Gastroesophageal sphincter (tissue), 4 donors: ENCODE measurements around the gene ZBTB5. TPM values are rescaled to one million over a fixed set of nuclear protein-coding genes. Genes with fewer than 3 reads are reported as not detected.

ENCODE experiments used
- ATAC-seq: fragments of 150-250 bp; one replicate; pipeline ENCODE4 v1.9.1; 2016; ENCODE audit warnings: mild to moderate bottlenecking, moderate library complexity
- H3K27ac ChIP-seq, 4 donors: fragments of 200-600 bp; sonication (generic) in 3 of 4; 1 replicate in 3 of 4; 2 replicates in 1 of 4; pipeline ENCODE4 v1.5.1; 2016 to 2019
- H3K27me3 ChIP-seq: fragments of 200-600 bp; sonication (generic); one replicate; pipeline ENCODE4 v1.5.1; 2019
- H3K36me3 ChIP-seq, 2 donors: fragments of 200-600 bp; sonication (generic); one replicate each; pipeline ENCODE4 v1.5.1; 2019; ENCODE audit warnings: control low read depth in 1 of 2
- H3K4me1 ChIP-seq, 3 donors: fragments of 200-600 bp; sonication (generic); 1 replicate in 2 of 3; 2 replicates in 1 of 3; pipeline ENCODE4 v1.5.1; 2016 to 2019; ENCODE audit warnings: control low read depth in 2 of 3
- H3K4me3 ChIP-seq, 2 donors: fragments of 200-600 bp; sonication (generic); one replicate each; pipeline ENCODE4 v1.5.1; 2019; ENCODE audit warnings: mild to moderate bottlenecking in 1 of 2, moderate library complexity in 1 of 2
- H3K9me3 ChIP-seq, 3 donors: fragments of 200-600 bp; sonication (generic); one replicate each; pipeline ENCODE4 v1.5.1; 2017 to 2019; ENCODE audit warnings: control low read depth in 2 of 3
- EP300 ChIP-seq: sonication (generic); formaldehyde crosslinking; IDR thresholded peaks from one replicate; pipeline ENCODE4 v1.6.1; 2017; ENCODE audit warnings: antibody characterized with exemption, mild to moderate bottlenecking
- POLR2A ChIP-seq, 2 donors: fragments of 450-650 bp; IDR thresholded peaks; one replicate each; pipeline ENCODE4 v1.6.1; 2017; ENCODE audit warnings: antibody characterized with exemption in 2 of 2, mild to moderate bottlenecking in 2 of 2, moderate library complexity in 1 of 2
- POLR2AphosphoS5 ChIP-seq: sonication (generic); formaldehyde crosslinking; IDR thresholded peaks from one replicate; pipeline ENCODE4 v1.6.1; 2017; ENCODE audit warnings: antibody characterized with exemption
- WGBS, 2 donors: methylation state at CpG; one replicate each; pipeline ENCODE4 v1.1.5; 2018; ENCODE audit warnings: low coverage in 1 of 2; 5-methylcytosine and 5-hydroxymethylcytosine counted together
- total RNA-seq, 4 donors: library from RNA; depleted of rRNA; stranded (reverse); fragments of >200 nt; gene quantifications; one replicate each; pipeline ENCODE4 v1.1.0, GENCODE V29; 2016
- TF ChIP-seq, protein P1 (sequence below), 4 experiments: fragments of 200-600 bp in 2 of 4; fragments of 450-650 bp in 2 of 4; sonication (generic) in 1 of 4; IDR thresholded peaks; one replicate each; pipeline ENCODE4 v1.5.1; 2017 to 2019; ENCODE audit warnings: antibody characterized with exemption in 4 of 4, mild to moderate bottlenecking in 2 of 4, moderate library complexity in 2 of 4

The ZBTB5 gene
- total RNA-seq, 4 donors from 2014 or later: 12.3 to 15.8 (median 13.5) TPM

DNA sequence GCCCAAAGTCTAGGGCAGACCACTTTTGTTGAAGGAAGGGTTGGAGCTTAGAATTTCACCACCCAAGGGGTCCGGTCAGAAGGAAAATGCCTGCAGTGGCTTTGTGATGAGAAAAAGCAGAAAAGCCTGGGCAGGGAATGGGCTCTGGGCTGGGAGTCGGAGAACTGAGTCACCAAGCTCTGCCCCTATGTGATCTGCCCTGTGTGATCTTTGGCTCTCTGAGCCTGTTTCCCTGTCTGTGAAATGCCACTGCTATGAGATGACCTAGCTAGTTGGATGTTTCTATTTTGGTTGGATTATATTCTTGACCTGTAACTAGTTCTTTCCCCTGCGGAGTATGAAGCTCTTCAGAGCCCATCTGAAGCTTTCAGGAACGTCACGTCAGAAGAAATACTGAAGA lies 30.3 kb upstream of the ZBTB5 start:
- ATAC-seq: no peak
- Histone ChIP-seq H3K36me3 (peaks cover 6 to 100% of the 10 kb centered on the region in 2 donors), H3K4me1 (no peaks in the 10 kb centered on the region), H3K27ac (no peak overlapping the region), H3K4me3 (no peak overlapping the region), H3K9me3 (no peaks in the 10 kb centered on the region), H3K27me3 (no peaks in the 10 kb centered on the region)
- WGBS, 2 donors: 89 to 91% methylated on average over 3 to 5 of the region's 5 CpGs
- TF ChIP-seq POLR2A (IDR thresholded peaks at IDR 0.05) (no peak), EP300 (no peak), POLR2AphosphoS5 (no peak)
- TF ChIP-seq, protein P1, sequence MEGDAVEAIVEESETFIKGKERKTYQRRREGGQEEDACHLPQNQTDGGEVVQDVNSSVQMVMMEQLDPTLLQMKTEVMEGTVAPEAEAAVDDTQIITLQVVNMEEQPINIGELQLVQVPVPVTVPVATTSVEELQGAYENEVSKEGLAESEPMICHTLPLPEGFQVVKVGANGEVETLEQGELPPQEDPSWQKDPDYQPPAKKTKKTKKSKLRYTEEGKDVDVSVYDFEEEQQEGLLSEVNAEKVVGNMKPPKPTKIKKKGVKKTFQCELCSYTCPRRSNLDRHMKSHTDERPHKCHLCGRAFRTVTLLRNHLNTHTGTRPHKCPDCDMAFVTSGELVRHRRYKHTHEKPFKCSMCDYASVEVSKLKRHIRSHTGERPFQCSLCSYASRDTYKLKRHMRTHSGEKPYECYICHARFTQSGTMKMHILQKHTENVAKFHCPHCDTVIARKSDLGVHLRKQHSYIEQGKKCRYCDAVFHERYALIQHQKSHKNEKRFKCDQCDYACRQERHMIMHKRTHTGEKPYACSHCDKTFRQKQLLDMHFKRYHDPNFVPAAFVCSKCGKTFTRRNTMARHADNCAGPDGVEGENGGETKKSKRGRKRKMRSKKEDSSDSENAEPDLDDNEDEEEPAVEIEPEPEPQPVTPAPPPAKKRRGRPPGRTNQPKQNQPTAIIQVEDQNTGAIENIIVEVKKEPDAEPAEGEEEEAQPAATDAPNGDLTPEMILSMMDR (IDR thresholded peaks at IDR 0.05): no peak

DNA sequence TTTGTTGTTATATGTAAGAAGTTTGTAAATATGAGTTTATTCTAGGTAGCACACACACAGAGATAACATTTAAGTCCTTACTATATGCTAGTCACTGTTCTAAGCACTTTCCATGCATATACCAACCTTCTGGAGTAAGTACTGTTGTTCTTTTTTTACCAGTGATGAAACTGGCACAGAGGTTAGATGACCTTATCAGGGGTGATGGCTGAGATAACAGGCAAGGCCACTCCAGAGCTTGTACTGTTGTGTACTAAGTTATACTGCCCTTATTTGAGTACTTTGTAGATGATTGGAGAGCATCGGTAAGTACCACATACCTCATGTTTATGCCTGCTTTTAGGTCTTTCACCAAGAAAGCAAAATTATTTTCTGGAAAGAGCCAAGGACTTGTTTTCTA lies 26.7 kb upstream of the ZBTB5 start:
- H3K4me1 ChIP-seq: peaks cover 6 to 15% (median 12%) of the 10 kb centered on the region in 3 donors
- peaks cover 6 to 85% of the 10 kb centered on the region in 2 donors for H3K36me3 ChIP-seq
- no peak for TF ChIP-seq POLR2AphosphoS5
- TF ChIP-seq, protein P1 (IDR thresholded peaks at IDR 0.05): no peak
- no peak for TF ChIP-seq POLR2A (IDR thresholded peaks at IDR 0.05)
- TF ChIP-seq EP300: no peak
- ATAC-seq: no peak
- H3K27me3 ChIP-seq: no peaks in the 10 kb centered on the region
- no peak overlapping the region for H3K27ac ChIP-seq
- H3K4me3 ChIP-seq: no peak overlapping the region
- H3K9me3 ChIP-seq: no peaks in the 10 kb centered on the region
- 100% methylated on average over 1 of the region's 1 CpG for WGBS, 2 donors

DNA sequence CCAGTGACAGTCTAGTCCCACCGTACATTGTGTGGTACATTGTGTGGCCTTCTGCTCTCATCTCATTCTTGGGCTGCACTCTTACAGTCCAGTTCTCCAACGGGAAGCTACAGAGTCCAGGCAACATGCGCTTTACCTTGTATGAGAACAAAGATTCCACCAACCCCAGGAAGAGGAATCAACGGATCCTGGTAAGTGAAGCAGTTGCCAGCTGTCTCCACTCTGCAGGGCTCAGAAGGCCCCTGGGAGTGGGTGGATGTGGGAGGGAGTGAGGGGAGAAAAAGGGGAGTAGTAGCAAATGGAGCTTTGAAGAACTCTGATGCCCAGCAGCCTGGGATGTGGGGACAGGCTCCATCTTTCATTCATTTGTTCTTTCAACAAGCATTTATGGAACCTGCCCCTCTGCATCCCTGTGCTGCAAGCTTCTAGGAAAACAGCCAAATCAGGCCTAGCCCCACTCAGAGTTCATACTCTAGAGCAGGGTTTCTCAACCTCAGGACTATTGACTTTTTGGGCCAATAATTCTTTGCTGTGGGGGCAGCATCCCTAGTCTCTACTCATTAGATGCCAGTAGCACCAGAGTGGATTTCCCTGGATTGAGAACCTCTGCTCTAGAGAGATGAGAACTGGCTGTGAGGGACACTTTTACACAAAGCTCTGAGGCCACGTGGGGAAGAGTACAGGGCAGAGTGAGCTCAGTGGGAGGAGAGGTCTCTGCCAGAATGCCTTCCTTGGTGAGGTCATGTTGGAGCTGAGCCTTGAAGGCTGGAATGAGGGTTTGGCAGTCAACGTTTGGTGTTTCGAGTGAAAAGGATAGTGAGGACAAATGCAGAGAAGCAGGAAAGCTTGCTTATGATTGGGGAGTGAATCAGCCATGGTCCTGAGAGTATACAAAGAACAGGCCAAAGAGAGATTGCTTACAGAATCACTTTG lies 21.6 kb upstream of the ZBTB5 start:
- WGBS, 2 donors: 4 to 10% methylated on average over 5 to 7 of the region's 7 CpGs
- H3K9me3 ChIP-seq: no peaks in the 10 kb centered on the region
- peak overlapping the region; percentile 78 to 90 (median 84) for H3K27ac ChIP-seq
- peak; percentile 79 for ATAC-seq
- H3K36me3 ChIP-seq: peaks cover 0 to 35% of the 10 kb centered on the region in 2 donors
- TF ChIP-seq, protein P1 (IDR thresholded peaks at IDR 0.05): no peak
- peak; percentile 81 for TF ChIP-seq POLR2AphosphoS5
- TF ChIP-seq POLR2A (IDR thresholded peaks at IDR 0.05): no peak
- TF ChIP-seq EP300: no peak
- no peaks in the 10 kb centered on the region for H3K27me3 ChIP-seq
- H3K4me3 ChIP-seq: peak overlapping the region; percentile 57 to 72
- peaks cover 12 to 34% (median 24%) of the 10 kb centered on the region in 3 donors for H3K4me1 ChIP-seq

DNA sequence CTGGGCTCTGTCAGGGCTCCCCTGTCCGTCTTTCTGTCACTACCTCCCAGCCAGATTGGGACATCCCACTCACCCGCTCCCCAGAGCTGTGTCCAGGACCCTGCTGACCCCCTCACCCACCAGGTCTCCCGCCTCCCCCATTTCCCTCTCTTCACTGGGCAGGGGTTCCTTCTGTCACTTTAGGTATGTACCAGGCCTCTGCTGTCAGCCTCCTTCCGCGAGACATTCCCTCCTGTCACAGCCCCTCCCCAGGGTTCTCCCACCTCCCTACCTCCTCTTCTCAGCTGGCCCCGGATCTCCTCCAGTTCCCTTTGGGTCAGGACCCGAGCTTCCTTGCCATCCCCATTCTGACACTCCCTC lies 21.0 kb upstream of the ZBTB5 start:
- no peaks in the 10 kb centered on the region for H3K27me3 ChIP-seq
- no peak for TF ChIP-seq POLR2A (IDR thresholded peaks at IDR 0.05)
- TF ChIP-seq, protein P1 (IDR thresholded peaks at IDR 0.05): no peak
- H3K36me3 ChIP-seq: peaks cover 0 to 28% of the 10 kb centered on the region in 2 donors
- H3K9me3 ChIP-seq: no peaks in the 10 kb centered on the region
- no peak for ATAC-seq
- H3K4me1 ChIP-seq: peaks cover 12 to 34% (median 24%) of the 10 kb centered on the region in 3 donors
- H3K4me3 ChIP-seq: peak overlapping the region; percentile 57 to 72
- WGBS, 2 donors: 0 to 2% methylated on average over 7 of the region's 7 CpGs
- peak overlapping the region; percentile 66 to 90 (median 84) for H3K27ac ChIP-seq
